Activated CD8-positive, alpha-beta memory T cell treated with anti-CD3 and anti-CD28 coated beads, Interleukin-2, amount 10 ng/mL, durations not matched to agents 7 days and 5 days (primary cell): ENCODE results near the gene ATP10B. TPM values are rescaled to one million over a fixed set of nuclear protein-coding genes. Genes with fewer than 3 reads are reported as not detected.
"Not testable (repeated sequence)": the region's sequence is repeated elsewhere in the genome, so short reads cannot be mapped to it uniquely, and the experiment has no call there.

Source experiments
- ATAC-seq: fragments of 150-1000 bp; cut with Tn5 transposase; one replicate; pipeline ENCODE4 v1.10.0; 2021; ENCODE audit warnings: moderate library complexity
- CTCF ChIA-PET: fragments of 350-600 bp; sonication (Branson Sonifier 250); formaldehyde crosslinking; loops from one replicate; lab custom pipeline; 2021; ENCODE audit warnings: antibody characterized with exemption; lab: Charles Lee
- DNase-seq: peaks from one replicate; pipeline ENCODE4 v3.0.0-alpha.2; 2020
- H3K27ac Mint-ChIP-seq: one replicate; pipeline ENCODE4 v1.8.0; 2021; ENCODE audit warnings: mild to moderate bottlenecking, mixed read lengths
- H3K27me3 Mint-ChIP-seq: one replicate; pipeline ENCODE4 v1.8.0; 2021; ENCODE audit warnings: mixed read lengths
- H3K36me3 Mint-ChIP-seq: one replicate; pipeline ENCODE4 v1.8.0; 2021; ENCODE audit warnings: mild to moderate bottlenecking, mixed read lengths
- H3K4me1 Mint-ChIP-seq: one replicate; pipeline ENCODE4 v1.8.0; 2021; ENCODE audit warnings: mixed read lengths
- H3K4me3 Mint-ChIP-seq: one replicate; pipeline ENCODE4 v1.8.0; 2021; ENCODE audit warnings: mild to moderate bottlenecking, moderate library complexity, mixed read lengths
- H3K9me3 Mint-ChIP-seq: one replicate; pipeline ENCODE4 v1.8.0; 2022; ENCODE audit warnings: low read depth, mixed read lengths
- total RNA-seq, 2 experiments: library from RNA; stranded (reverse); gene quantifications; one replicate each; pipeline ENCODE4 v1.2.3, GENCODE V29; 2021

ATP10B gene
- total RNA-seq, 2 experiments from 2014 or later = not detected

DNA sequence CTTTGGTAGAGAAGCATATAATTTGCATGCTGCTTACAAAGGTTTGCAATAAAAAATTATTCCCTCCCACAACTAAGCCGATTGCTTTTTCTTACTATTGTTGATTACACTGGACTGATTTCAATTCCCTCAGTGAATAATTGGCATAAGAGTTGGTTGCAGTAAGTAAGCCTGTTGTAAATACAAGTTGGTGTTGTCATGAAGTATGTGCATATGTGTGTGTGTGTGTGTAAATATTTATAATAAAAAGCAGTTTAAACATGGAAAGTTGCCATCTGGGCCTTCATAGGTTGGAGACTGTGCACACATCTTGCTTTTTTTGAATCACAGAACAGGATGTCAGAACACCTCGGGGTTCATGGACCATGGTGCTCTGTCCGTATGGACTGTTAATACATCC is 131.2 kb downstream of the ATP10B start:
- H3K4me3 Mint-ChIP-seq = no peak overlapping the region
- ATAC-seq (no peak), DNase-seq (no peak)
- no peaks in the 10 kb centered on the region for H3K27me3 Mint-ChIP-seq
- no peaks in the 10 kb centered on the region for H3K9me3 Mint-ChIP-seq
- CTCF ChIA-PET = no interaction called here
- no peaks in the 10 kb centered on the region for H3K36me3 Mint-ChIP-seq
- H3K4me1 Mint-ChIP-seq = no peaks in the 10 kb centered on the region
- no peak overlapping the region for H3K27ac Mint-ChIP-seq

DNA sequence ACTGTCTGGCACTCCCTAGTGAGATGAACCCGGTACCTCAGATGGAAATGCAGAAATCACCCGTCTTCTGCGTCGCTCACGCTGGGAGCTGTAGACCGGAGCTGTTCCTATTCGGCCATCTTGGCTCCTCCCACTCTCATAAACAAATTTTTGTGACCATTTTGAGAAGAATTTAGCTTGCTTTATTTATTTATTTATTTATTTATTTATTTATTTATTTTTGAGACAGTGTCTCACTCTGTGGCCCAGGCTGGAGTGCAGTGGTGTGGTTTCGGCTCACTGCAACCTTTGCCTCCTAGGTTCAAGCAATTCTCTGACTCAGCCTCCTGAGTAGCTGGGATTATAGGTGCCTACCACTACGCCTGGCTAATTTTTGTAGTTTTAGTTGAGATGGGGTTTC is 136.5 kb downstream of the ATP10B start:
- H3K36me3 Mint-ChIP-seq, H3K4me1 Mint-ChIP-seq, CTCF ChIA-PET, H3K9me3 Mint-ChIP-seq, H3K4me3 Mint-ChIP-seq, H3K27me3 Mint-ChIP-seq, DNase-seq, H3K27ac Mint-ChIP-seq, ATAC-seq: not testable (repeated sequence)

DNA sequence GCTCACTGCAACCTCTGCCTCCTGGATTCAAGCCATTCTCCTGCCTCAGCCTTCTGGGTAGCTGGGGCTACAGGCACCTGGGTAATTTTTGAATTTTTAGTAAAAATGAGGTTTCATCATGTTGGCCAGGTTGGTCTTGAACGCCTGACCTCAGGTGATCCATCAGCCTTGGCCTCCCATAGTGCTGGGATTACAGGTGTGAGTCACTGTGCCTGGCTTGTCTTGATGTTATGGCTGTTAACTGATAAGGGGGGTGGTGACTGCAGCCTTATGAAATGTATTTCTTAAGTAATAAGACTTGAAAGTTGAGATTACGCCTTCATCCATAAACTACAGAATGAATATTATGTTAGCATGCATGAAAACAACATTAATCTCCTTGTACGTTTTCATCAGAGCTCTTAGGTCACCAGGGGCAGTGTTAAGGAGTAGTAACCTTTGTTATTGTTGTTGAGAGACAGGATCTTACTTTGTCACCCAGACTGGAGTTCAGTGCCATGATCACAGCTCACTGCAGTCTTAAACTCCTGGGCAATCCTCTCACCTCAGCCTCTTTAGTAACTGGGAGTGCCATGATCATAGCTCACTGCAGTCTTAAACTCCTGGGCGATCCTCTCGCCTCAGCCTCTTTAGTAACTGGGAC is 148.3 kb downstream of the ATP10B start:
- H3K27ac Mint-ChIP-seq = no peak overlapping the region
- no peaks in the 10 kb centered on the region for H3K4me1 Mint-ChIP-seq
- CTCF ChIA-PET = no interaction called here
- no peak overlapping the region for H3K4me3 Mint-ChIP-seq
- H3K27me3 Mint-ChIP-seq = no peaks in the 10 kb centered on the region
- ATAC-seq = no peak
- H3K36me3 Mint-ChIP-seq = no peaks in the 10 kb centered on the region
- no peaks in the 10 kb centered on the region for H3K9me3 Mint-ChIP-seq
- no peak for DNase-seq

DNA sequence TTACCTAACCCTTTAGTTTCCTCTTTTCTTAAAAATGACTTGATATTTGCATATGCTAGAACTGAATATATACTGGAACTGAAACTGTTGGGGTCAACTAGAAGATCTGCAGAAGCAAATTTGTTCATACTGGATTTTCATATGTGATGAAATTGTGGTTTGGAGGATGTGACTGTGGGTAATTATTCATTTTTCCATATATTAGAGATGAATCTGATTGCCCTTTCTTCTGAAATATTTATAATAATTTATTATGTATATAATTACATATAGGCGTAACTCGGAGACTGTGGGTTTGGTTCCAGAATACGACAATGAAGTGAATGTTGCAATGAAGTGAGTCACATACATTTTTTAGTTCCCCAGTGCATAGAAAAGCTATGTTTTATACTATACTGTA is 149.1 kb downstream of the ATP10B start:
- CTCF ChIA-PET = no interaction called here
- H3K4me3 Mint-ChIP-seq = no peak overlapping the region
- H3K27ac Mint-ChIP-seq = no peak overlapping the region
- no peaks in the 10 kb centered on the region for H3K4me1 Mint-ChIP-seq
- no peaks in the 10 kb centered on the region for H3K27me3 Mint-ChIP-seq
- H3K9me3 Mint-ChIP-seq = no peaks in the 10 kb centered on the region
- ATAC-seq (no peak), DNase-seq (no peak)
- H3K36me3 Mint-ChIP-seq = no peaks in the 10 kb centered on the region

DNA sequence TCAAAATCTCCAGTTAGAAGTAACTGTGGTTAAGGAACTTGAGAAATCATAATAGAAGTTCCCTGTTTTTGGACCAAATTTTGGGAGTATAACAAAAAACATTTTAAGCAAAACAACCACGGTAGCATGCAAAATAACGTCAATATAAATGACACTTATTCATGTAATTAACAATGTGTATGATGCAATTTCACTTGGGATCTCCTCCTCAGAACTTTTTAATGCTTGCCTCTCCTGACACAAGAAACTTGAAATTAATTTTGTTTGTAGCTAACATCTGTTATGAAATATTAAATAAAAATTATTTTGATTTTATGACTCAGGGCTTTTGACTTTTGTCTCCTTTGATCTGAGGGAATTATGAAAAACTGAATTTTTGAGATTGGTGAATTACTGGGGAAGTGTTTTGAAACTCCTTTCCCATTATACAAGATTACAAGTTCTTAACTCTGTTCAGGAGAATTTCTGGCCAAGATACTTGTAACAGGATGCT is 149.7 kb downstream of the ATP10B start:
- no peak overlapping the region for H3K4me3 Mint-ChIP-seq
- no peaks in the 10 kb centered on the region for H3K27me3 Mint-ChIP-seq
- ATAC-seq (no peak), DNase-seq (no peak)
- H3K36me3 Mint-ChIP-seq = no peaks in the 10 kb centered on the region
- H3K27ac Mint-ChIP-seq = no peak overlapping the region
- H3K9me3 Mint-ChIP-seq = no peaks in the 10 kb centered on the region
- CTCF ChIA-PET = no interaction called here
- no peaks in the 10 kb centered on the region for H3K4me1 Mint-ChIP-seq

DNA sequence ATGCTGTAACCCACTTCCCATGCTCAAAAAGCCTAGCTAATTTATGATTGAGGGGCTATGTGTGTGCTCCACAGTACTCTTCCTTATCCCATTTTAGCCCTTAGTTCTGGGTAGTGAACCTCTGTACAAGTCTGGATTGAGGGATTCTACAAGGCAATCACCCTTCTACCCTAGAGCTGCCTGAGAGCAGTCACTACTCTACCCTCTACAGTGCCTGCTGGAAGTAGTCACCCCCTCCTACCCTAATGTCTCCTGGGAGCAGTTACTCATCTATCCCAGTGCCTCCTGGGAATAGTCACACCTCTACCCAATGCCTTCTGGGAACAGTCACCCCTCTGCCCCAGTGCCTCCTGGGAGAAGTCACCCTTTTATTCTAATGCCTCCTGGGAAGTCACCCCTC is 150.6 kb downstream of the ATP10B start:
- Mint-ChIP-seq H3K27me3 (no peaks in the 10 kb centered on the region), H3K27ac (no peak overlapping the region), H3K4me3 (no peak overlapping the region), H3K9me3 (no peaks in the 10 kb centered on the region), H3K4me1 (no peaks in the 10 kb centered on the region), H3K36me3 (no peaks in the 10 kb centered on the region)
- ATAC-seq (no peak), DNase-seq (no peak)
- CTCF ChIA-PET = no interaction called here

DNA sequence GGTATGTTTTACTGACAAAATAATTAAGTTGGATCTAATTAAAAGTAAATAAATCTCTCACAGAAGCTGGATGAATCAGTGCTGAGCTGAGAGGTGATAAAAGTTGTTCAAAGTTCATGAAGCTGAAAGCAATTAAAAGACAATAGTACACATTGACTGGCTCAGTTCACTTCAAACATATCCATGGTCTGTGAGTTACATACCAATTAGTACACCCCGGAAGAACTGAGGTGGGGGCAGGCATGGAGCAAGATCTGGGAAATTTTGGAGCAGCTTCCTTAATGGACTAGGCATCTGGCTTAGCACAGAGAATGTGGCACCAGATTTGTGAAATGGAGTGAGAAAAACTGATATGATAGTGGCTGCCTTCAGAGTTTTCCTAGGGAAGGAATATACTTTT is 152.7 kb downstream of the ATP10B start:
- no peak for DNase-seq
- no peaks in the 10 kb centered on the region for H3K36me3 Mint-ChIP-seq
- H3K27me3 Mint-ChIP-seq = no peaks in the 10 kb centered on the region
- H3K9me3 Mint-ChIP-seq = no peaks in the 10 kb centered on the region
- H3K27ac Mint-ChIP-seq = no peak overlapping the region
- no peaks in the 10 kb centered on the region for H3K4me1 Mint-ChIP-seq
- no peak overlapping the region for H3K4me3 Mint-ChIP-seq
- CTCF ChIA-PET = no interaction called here
- no peak for ATAC-seq

DNA sequence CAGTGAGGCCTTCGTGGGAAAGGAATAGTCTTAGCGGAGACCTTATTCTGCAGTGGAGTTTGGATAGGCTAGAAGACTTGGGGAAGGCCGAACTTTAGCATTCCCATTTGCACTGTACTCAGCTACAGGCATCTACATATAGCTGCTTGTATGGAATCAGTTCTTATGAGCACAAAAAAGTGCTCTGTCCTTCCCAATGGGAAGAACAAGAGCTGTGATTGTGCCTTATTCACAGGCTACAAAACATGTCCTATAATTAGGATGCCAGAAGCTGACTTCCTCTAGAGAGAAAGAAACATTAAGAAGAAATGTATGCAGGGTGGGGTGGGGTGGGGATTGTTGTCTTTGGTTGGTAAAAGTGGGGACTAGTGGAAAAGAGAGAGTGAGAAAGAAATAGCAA is 154.7 kb downstream of the ATP10B start:
- Mint-ChIP-seq H3K4me3 (no peak overlapping the region), H3K9me3 (no peaks in the 10 kb centered on the region), H3K27ac (no peak overlapping the region), H3K4me1 (no peaks in the 10 kb centered on the region), H3K36me3 (no peaks in the 10 kb centered on the region), H3K27me3 (peaks cover 3% of the 10 kb centered on the region)
- no peak for ATAC-seq
- no peak for DNase-seq
- CTCF ChIA-PET = no interaction called here

DNA sequence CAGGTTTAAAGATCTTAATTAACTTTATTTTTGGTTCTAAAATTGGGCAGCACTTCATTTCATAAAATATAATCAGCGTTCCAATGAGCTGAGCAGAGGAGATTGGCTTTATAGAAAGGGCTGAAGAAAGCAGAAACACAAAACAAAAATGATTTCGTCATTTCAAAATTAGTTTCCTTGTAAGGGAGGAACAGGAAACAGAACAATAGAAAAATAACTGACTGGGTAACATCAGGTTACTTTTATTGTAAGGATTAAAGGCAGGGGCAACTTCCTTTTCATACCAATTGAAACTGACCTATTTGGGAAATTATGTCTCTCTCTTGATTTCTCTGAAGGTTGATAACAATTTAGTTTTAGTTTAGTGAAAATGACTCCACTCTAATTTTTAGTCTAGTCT is 157.1 kb downstream of the ATP10B start:
- ATAC-seq = no peak
- DNase-seq = no peak
- Mint-ChIP-seq H3K4me3 (no peak overlapping the region), H3K36me3 (no peaks in the 10 kb centered on the region), H3K4me1 (no peaks in the 10 kb centered on the region), H3K27ac (no peak overlapping the region), H3K27me3 (peaks cover 3% of the 10 kb centered on the region), H3K9me3 (no peaks in the 10 kb centered on the region)
- CTCF ChIA-PET = no interaction called here

DNA sequence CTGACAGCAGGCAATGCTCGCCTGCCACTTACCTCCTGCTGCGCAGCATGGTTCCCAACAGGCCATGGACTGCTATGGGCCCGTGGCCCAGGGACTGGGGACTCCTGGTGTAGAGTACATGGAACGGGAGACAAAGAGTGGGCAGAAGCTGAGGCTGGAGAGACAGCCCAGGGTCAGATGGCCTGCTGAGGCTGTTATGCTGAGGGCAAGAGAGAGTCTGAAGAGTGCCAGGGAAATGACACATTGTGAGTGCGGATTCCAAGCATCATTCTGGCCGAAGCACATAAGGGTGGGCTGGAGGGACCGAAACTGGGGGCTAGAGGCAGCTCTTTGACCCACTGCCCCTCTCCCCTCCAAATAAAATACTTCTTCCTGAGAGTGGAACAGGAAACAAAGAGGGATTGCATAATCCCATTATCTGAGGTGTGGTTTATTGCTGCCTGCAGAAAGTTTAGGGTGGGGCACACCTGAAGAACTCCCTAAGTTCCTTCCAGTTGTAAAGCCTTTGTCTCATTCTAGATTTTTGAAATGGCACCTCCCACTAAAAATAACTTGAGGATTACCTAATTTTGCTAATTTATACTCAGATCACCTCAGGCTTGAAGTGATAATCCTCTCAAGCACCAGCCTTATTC is 158.1 kb downstream of the ATP10B start:
- DNase-seq (no peak), ATAC-seq (no peak)
- Mint-ChIP-seq H3K36me3 (no peaks in the 10 kb centered on the region), H3K27me3 (peaks cover 5% of the 10 kb centered on the region), H3K27ac (no peak overlapping the region), H3K4me1 (no peaks in the 10 kb centered on the region), H3K4me3 (no peak overlapping the region), H3K9me3 (no peaks in the 10 kb centered on the region)
- CTCF ChIA-PET = no interaction called here

DNA sequence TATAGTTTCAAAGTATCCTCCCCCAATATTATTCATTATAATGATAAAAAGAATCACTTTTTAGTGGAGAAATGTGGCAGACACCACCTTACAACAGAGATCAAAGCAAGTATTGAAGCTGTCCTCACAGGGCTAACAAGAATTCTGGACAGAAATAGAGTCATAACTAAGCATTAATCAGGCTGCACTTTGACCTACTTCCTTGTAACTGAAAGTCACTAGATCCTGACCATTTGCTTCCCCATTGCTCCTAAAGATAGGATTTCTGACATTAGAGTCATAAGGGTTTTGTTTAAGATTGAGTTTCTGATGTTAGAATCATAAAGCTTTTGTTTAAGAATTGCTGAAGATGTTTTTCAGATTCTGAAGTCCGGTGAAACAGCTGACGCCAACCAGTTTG is 159.7 kb downstream of the ATP10B start:
- H3K27ac Mint-ChIP-seq = no peak overlapping the region
- no peaks in the 10 kb centered on the region for H3K4me1 Mint-ChIP-seq
- DNase-seq (no peak), ATAC-seq (no peak)
- H3K36me3 Mint-ChIP-seq = no peaks in the 10 kb centered on the region
- CTCF ChIA-PET = no interaction called here
- H3K4me3 Mint-ChIP-seq = no peak overlapping the region
- peaks cover 5% of the 10 kb centered on the region for H3K27me3 Mint-ChIP-seq
- no peaks in the 10 kb centered on the region for H3K9me3 Mint-ChIP-seq

DNA sequence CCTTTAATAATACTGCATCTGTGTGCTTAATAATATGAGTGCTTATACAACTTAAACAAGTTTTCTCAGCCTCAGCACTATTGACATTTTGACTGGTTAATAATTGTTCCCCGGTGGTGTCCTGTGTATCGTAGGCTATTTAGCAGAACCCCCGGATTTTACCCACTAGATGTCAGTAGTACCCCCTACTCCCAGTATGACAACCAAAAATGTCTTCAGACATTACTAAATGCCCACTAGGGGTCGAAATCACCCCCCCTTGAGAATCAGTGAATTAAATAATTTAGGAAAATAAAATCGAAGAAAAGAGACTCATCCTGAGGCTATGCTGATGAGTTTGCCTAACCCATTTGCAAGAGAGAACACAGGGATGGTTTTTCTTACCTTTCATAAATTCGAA is 166.3 kb downstream of the ATP10B start:
- H3K27me3 Mint-ChIP-seq = peaks cover 2% of the 10 kb centered on the region
- ATAC-seq = no peak
- H3K4me3 Mint-ChIP-seq = no peak overlapping the region
- H3K36me3 Mint-ChIP-seq = no peaks in the 10 kb centered on the region
- DNase-seq = no peak
- no peak overlapping the region for H3K27ac Mint-ChIP-seq
- no peaks in the 10 kb centered on the region for H3K4me1 Mint-ChIP-seq
- CTCF ChIA-PET = no interaction called here
- H3K9me3 Mint-ChIP-seq = no peaks in the 10 kb centered on the region

DNA sequence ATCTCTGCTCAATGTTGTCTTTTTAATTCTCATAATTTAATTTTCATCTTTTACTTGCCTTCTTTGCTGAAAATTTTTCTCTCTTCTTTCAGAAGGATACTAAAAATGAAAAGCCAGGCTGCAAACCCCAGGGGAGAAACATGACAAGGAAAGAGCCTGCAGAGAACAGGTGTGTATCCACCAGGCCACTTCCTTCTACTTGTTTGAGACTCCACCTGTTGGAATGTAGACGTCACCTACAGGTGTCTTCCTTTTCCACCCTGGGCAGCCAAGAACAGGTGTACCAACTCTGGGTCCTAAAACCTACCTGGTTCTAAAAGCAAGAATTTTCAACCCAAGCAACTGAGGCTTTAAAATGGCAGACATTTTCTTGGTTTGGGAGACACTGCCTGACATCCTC is 166.8 kb downstream of the ATP10B start:
- Mint-ChIP-seq H3K4me3 (no peak overlapping the region), H3K9me3 (no peaks in the 10 kb centered on the region), H3K36me3 (no peaks in the 10 kb centered on the region), H3K27me3 (peaks cover 2% of the 10 kb centered on the region), H3K4me1 (no peaks in the 10 kb centered on the region), H3K27ac (no peak overlapping the region)
- ATAC-seq = no peak
- CTCF ChIA-PET = no interaction called here
- DNase-seq = no peak

DNA sequence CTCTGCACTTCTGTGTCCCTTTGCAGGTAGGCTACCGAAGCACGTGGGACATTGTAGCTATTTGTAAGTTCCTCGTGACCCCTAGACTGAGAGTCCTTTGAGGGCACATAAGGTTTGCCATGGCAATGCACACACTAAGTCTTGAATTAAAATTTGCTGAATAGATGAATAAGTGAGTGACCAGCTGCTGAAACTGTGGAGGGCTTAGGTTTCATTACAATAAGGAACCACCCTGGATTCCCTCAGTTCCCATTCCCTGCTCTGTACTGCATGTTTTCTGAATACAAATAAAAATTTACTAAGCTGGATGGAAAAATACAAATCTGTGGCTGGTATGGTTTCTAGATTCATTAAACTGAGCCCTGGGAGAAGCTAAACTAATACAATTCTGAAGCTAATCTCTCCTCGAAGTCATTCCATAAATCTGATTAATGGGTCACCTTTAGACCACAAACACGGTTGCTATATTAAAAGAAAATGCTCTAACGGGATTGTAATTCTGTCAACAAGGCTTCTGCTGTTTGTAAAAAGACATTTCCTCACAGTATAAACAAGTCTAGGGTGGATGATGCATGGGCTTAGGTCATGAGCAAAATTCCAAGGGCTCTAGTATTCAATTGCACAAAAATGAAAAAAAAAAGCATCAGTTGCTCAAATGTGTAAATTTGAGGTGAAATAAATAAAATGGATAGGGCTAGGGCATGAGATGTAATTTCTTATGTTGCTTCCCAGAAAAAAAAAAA is 172.3 kb downstream of the ATP10B start:
- Mint-ChIP-seq H3K36me3 (no peaks in the 10 kb centered on the region), H3K27me3 (no peaks in the 10 kb centered on the region), H3K9me3 (no peaks in the 10 kb centered on the region), H3K4me1 (no peaks in the 10 kb centered on the region), H3K4me3 (no peak overlapping the region), H3K27ac (no peak overlapping the region)
- CTCF ChIA-PET = no interaction called here
- ATAC-seq (no peak), DNase-seq (no peak)
